GM23248 (cell line): ENCODE results near the gene PHC2.

Source experiments
- EZH2 ChIP-seq: fragments of 200-600 bp; sonication (generic); IDR thresholded peaks from 2 replicates; pipeline ENCODE4 v1.6.1; 2018; ENCODE audit warnings: antibody characterized with exemption, mild to moderate bottlenecking; ENCODE audit not compliant: insufficient read depth, poor library complexity, severe bottlenecking
- EZH2phosphoT487 ChIP-seq: fragments of 200-600 bp; sonication (generic); IDR thresholded peaks from 2 replicates; pipeline ENCODE4 v1.6.1; 2018; ENCODE audit warnings: antibody characterized with exemption, moderate library complexity, mild to moderate bottlenecking, low read depth; ENCODE audit not compliant: insufficient read depth

GRCh38 chr1:33296082-33296458 is 134.8 kb downstream of the PHC2 start:
- TF ChIP-seq EZH2 (no peak), EZH2phosphoT487 (no peak)
